Pancreas (tissue), 10 donors: ENCODE data around the gene GMNN. TPM values are rescaled to one million over a fixed set of nuclear protein-coding genes. Genes with fewer than 3 reads are reported as not detected.
"Not testable (repeated sequence)": the region's sequence is repeated elsewhere in the genome, so short reads cannot be mapped to it uniquely, and the experiment has no call there.

ENCODE experiments used
- ATAC-seq, 4 donors: fragments of 200-7000 bp; cut with Tn5 transposase; one replicate each; pipeline versions ENCODE4 v1.8.0 to v1.9.1; 2020; ENCODE audit warnings: mild to moderate bottlenecking in 4 of 4, moderate library complexity in 4 of 4
- DNase-seq, 6 donors: peaks; one replicate each; pipeline ENCODE4 v3.0.0-alpha.2; 2020
- FAIRE-seq: peaks from 2 replicates; lab custom pipeline; 2012; peaks lifted over from hg19 to GRCh38; lab: Jason Lieb, UNC
- H3K27ac ChIP-seq, 4 donors: fragments of 200-600 bp; sonication (generic); 1 replicate in 3 of 4; 2 replicates in 1 of 4; pipeline versions ENCODE4 v1.5.0 to v1.8.0; 2020
- H3K27me3 ChIP-seq, 4 donors: fragments of 200-600 bp; one replicate each; pipeline ENCODE4 v1.8.0; 2021
- H3K36me3 ChIP-seq, 3 donors: fragments of 200-600 bp; sonication (generic) in 1 of 3; one replicate each; pipeline versions ENCODE4 v1.5.0 to v1.8.0; 2020 to 2021
- H3K4me1 ChIP-seq, 3 donors: fragments of 200-600 bp; one replicate each; pipeline ENCODE4 v1.8.0; 2021
- H3K4me3 ChIP-seq, 4 donors: fragments of 200-600 bp; sonication (generic) in 2 of 4; one replicate each; pipeline versions ENCODE4 v1.5.0 to v1.8.0; 2020 to 2021
- H3K9me3 ChIP-seq, 4 donors: fragments of 200-600 bp; one replicate each; pipeline ENCODE4 v1.8.0; 2021
- WGBS, 2 donors: extraction: QIAGEN DNeasy Blood & Tissue Kit; methylation state at CpG; one replicate each; pipeline ENCODE4 v1.1.7; 2013; 5-methylcytosine and 5-hydroxymethylcytosine counted together
- intact Hi-C, 3 donors: fragments of 100-400 bp; cut with DNase I; formaldehyde crosslinking; loops; one replicate each; pipeline versions ENCODE4 v1.11.1 to v1.14.2; 2022
- polyA plus RNA-seq, 2 donors: library from polyadenylated mRNA; stranded (reverse); fragments of 200-250 nt; gene quantifications; one replicate each; pipeline ENCODE4 v1.2.3, GENCODE V29; 2013
- total RNA-seq, 6 donors: library from RNA; stranded (reverse); fragmentation: NEBNext Ultra II Directional in 4 of 6; extraction: Animal tissue kit (Norgen Biotek cat#: 25700) in 4 of 6; gene quantifications; one replicate each; pipeline versions ENCODE4 v1.2.1 to v1.2.4, GENCODE V29; 2021 to 2023
- TF ChIP-seq, protein P1 (sequence below), 4 donors: fragments of 200-600 bp; sonication (generic) in 3 of 4; IDR thresholded peaks; one replicate each; pipeline versions ENCODE4 v1.5.0 to v1.8.0; 2021; ENCODE audit warnings: antibody characterized with exemption in 4 of 4
- donor health status: healthy with polysubstance abuse.
- donor health status: DM: no; HTN: no; CAD: no; lungs with moderate emphysema.
- donor health status: DM: no; HTN: no; CAD: no.
- donor health status: control.
- donor health status: control.
- donor health status: Bipolar disorder and iron deficiency.
- donor health status: DM: yes; HTN: yes; CAD: no.
- donor health status: DM: no; HTN: no; CAD: no.
- donor health status: DM: no; HTN: no; CAD: no.
- donor health status: DM: yes; HTN: yes; CAD: no.

Gene GMNN
- total and polyA plus RNA-seq, 8 donors, result 36.5 to 69.4 (median 50.3) TPM

DNA sequence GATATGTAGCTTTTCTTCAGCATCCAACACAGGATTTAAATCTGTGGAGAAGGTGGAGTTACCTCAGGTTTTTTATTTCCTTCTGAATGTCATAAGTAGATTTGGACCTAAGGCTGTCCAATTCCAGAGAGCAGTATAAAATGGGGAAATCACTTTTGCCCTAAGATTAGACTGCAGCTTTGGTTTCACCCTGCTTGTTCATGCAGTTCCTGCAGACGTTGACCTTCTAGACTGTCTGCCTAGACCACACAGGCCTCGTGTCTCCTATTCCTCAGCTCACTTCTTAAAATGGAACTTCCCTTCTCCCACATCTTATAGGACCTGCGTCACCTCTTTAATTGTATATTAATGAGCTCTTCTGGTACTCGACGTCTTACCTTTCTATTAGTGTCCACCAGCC, 29.8 kb upstream of the GMNN start:
- peaks cover 0 to 10% (median 0%) of the 10 kb centered on the region in 3 donors for H3K4me1 ChIP-seq
- TF ChIP-seq, protein P1, sequence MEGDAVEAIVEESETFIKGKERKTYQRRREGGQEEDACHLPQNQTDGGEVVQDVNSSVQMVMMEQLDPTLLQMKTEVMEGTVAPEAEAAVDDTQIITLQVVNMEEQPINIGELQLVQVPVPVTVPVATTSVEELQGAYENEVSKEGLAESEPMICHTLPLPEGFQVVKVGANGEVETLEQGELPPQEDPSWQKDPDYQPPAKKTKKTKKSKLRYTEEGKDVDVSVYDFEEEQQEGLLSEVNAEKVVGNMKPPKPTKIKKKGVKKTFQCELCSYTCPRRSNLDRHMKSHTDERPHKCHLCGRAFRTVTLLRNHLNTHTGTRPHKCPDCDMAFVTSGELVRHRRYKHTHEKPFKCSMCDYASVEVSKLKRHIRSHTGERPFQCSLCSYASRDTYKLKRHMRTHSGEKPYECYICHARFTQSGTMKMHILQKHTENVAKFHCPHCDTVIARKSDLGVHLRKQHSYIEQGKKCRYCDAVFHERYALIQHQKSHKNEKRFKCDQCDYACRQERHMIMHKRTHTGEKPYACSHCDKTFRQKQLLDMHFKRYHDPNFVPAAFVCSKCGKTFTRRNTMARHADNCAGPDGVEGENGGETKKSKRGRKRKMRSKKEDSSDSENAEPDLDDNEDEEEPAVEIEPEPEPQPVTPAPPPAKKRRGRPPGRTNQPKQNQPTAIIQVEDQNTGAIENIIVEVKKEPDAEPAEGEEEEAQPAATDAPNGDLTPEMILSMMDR (IDR thresholded peaks at IDR 0.05), result no peak
- no peaks in the 10 kb centered on the region for H3K36me3 ChIP-seq
- intact Hi-C loops, result no loop called here
- 78 to 91% methylated on average over 5 of the region's 5 CpGs for WGBS, 2 donors
- DNase-seq (no peak), ATAC-seq (peak in 2 of 4 donors; percentile 48 to 67), FAIRE-seq (no peak)
- H3K27ac ChIP-seq, result peak overlapping the region in 1 of 4 donors; percentile 44
- H3K4me3 ChIP-seq, result no peak overlapping the region
- H3K9me3 ChIP-seq, result no peaks in the 10 kb centered on the region
- H3K27me3 ChIP-seq, result no peaks in the 10 kb centered on the region

- ATAC-seq (no peak), DNase-seq (no peak), FAIRE-seq (no peak)
- peaks cover 0 to 20% (median 7%) of the 10 kb centered on the region in 3 donors for H3K4me1 ChIP-seq
- TF ChIP-seq, protein P1 (IDR thresholded peaks at IDR 0.05), result no peak
- H3K36me3 ChIP-seq, result no peaks in the 10 kb centered on the region
- no peaks in the 10 kb centered on the region for H3K27me3 ChIP-seq
- WGBS, 2 donors, result 78 to 86% methylated on average over 3 of the region's 3 CpGs
- no peaks in the 10 kb centered on the region for H3K9me3 ChIP-seq
- H3K4me3 ChIP-seq, result no peak overlapping the region
- no peak overlapping the region for H3K27ac ChIP-seq
- intact Hi-C loops, result no loop called here
Observed at GRCh38 chr6:24749297-24749696, 25.4 kb upstream of the GMNN start.

GRCh38 chr6:24750878-24751277, 23.9 kb upstream of the GMNN start:
- H3K9me3 ChIP-seq, H3K4me3 ChIP-seq, ATAC-seq, H3K27ac ChIP-seq, intact Hi-C loops, H3K27me3 ChIP-seq, FAIRE-seq, H3K36me3 ChIP-seq, DNase-seq: not testable (repeated sequence)
- H3K4me1 ChIP-seq, result peaks cover 0 to 25% (median 7%) of the 10 kb centered on the region in 3 donors
- 92 to 100% methylated on average over 3 of the region's 3 CpGs for WGBS, 2 donors

GRCh38 chr6:24752503-24752902, 22.2 kb upstream of the GMNN start:
- peak overlapping the region in 2 of 4 donors; percentile 3 to 23 for H3K27ac ChIP-seq
- H3K4me1 ChIP-seq, result peaks cover 0 to 25% (median 7%) of the 10 kb centered on the region in 3 donors
- no peaks in the 10 kb centered on the region for H3K27me3 ChIP-seq
- H3K4me3 ChIP-seq, result no peak overlapping the region
- H3K36me3 ChIP-seq, result no peaks in the 10 kb centered on the region
- DNase-seq, result no peak
- WGBS, 2 donors, result 8 to 17% methylated on average over 2 of the region's 2 CpGs
- no peak for FAIRE-seq
- no peaks in the 10 kb centered on the region for H3K9me3 ChIP-seq
- intact Hi-C loops, result no loop called here
- TF ChIP-seq, protein P1 (IDR thresholded peaks at IDR 0.05), result no peak
- ATAC-seq, result peak; percentile 43 to 91 (median 83)

- H3K9me3 ChIP-seq, result no peaks in the 10 kb centered on the region
- H3K4me3 ChIP-seq, result no peak overlapping the region
- WGBS, 2 donors, result 72 to 80% methylated on average over 1 of the region's 1 CpG
- TF ChIP-seq, protein P1 (IDR thresholded peaks at IDR 0.05), result no peak
- intact Hi-C loops, result no loop called here
- DNase-seq (no peak), FAIRE-seq (no peak), ATAC-seq (peak in 3 of 4 donors; percentile 23 to 32 (median 24))
- peaks cover 0 to 25% (median 7%) of the 10 kb centered on the region in 3 donors for H3K4me1 ChIP-seq
- peak overlapping the region in 2 of 4 donors; percentile 3 to 23 for H3K27ac ChIP-seq
- no peaks in the 10 kb centered on the region for H3K36me3 ChIP-seq
- no peaks in the 10 kb centered on the region for H3K27me3 ChIP-seq
Observed at GRCh38 chr6:24752917-24753492, 21.7 kb upstream of the GMNN start.
